ENCODE data around the gene PARD3B.

DNA sequence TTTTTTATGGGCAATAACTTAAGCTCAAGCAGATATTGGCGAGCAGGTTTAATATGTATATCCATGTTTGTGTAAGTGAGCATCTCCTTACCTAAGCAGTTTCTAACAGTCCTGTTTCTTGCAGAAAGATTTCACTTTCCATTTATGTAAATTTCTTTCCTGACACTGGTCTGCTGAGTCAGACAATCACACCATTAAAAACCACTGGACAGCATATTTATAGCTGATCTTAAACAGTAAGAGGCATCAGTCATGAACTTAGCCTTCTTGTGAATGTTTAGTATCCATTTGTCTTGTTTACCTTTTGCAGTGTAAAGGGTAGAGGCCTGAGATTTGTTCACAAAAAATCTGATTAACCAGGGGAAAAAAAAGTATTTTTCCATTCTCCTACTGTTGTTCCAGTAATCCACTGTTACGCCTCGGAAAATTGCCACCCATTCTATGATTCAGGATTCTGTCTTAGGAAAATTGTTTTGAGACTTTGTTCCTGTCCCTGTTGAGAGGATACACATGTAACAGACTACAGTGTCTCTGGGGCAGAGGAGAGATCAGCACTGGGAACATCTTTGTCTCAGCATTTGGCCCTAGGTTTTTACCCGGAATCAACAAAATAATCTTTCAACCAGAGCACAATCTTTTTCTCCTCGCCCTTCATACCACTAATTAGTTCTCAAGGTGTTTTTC lies 616.0 kb downstream of the PARD3B start:
- TF ChIP-seq, protein P1, sequence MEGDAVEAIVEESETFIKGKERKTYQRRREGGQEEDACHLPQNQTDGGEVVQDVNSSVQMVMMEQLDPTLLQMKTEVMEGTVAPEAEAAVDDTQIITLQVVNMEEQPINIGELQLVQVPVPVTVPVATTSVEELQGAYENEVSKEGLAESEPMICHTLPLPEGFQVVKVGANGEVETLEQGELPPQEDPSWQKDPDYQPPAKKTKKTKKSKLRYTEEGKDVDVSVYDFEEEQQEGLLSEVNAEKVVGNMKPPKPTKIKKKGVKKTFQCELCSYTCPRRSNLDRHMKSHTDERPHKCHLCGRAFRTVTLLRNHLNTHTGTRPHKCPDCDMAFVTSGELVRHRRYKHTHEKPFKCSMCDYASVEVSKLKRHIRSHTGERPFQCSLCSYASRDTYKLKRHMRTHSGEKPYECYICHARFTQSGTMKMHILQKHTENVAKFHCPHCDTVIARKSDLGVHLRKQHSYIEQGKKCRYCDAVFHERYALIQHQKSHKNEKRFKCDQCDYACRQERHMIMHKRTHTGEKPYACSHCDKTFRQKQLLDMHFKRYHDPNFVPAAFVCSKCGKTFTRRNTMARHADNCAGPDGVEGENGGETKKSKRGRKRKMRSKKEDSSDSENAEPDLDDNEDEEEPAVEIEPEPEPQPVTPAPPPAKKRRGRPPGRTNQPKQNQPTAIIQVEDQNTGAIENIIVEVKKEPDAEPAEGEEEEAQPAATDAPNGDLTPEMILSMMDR (IDR thresholded peaks at IDR 0.05) = no peak
- TF ChIP-seq POLR2AphosphoS5 (IDR thresholded peaks at IDR 0.05; ENCODE audit: insufficient read depth in 1 of 2, low read depth in 1 of 2) = no peak
- TF ChIP-seq POLR2A (IDR thresholded peaks at IDR 0.05) = no peak
